MM.1S (cell line): ENCODE results near the gene PTPN22.

Source experiments
- DNase-seq: peaks from one replicate; pipeline ENCODE4 v3.0.0-alpha.2; 2015
- H2AFZ ChIP-seq: fragments of 300-600 bp; sonication (generic); 2 replicates; pipeline ENCODE4 v1.6.0; 2016; ENCODE audit warnings: antibody characterized with exemption, low read length
- H3F3A ChIP-seq: fragments of 300-600 bp; sonication (generic); 2 replicates; pipeline ENCODE4 v1.6.1; 2016; ENCODE audit warnings: mild to moderate bottlenecking, antibody characterized with exemption, low read length, moderate library complexity, mixed read lengths; ENCODE audit not compliant: insufficient read depth
- H3K27ac ChIP-seq: fragments of 300-600 bp; sonication (generic); 2 replicates; pipeline ENCODE4 v1.5.1; 2016; ENCODE audit warnings: mild to moderate bottlenecking, low read length
- H3K27me3 ChIP-seq: fragments of 300-600 bp; sonication (generic); replicated peaks from 2 replicates; pipeline ENCODE4 v1.6.0; 2016; ENCODE audit warnings: low read length; ENCODE audit not compliant: insufficient read depth
- H3K36me3 ChIP-seq: fragments of 300-600 bp; sonication (generic); replicated peaks from 2 replicates; pipeline ENCODE4 v1.6.1; 2016; ENCODE audit warnings: mild to moderate bottlenecking, low read length, mixed read lengths; ENCODE audit not compliant: insufficient read depth
- H3K4me1 ChIP-seq: fragments of 300-600 bp; sonication (generic); 2 replicates; pipeline ENCODE4 v1.6.1; 2016; ENCODE audit warnings: low read length, mixed read lengths
- H3K4me2 ChIP-seq: fragments of 300-600 bp; sonication (generic); 2 replicates; pipeline ENCODE4 v1.6.0; 2016; ENCODE audit warnings: low read depth, low read length
- H3K4me3 ChIP-seq: fragments of 300-600 bp; sonication (generic); 2 replicates; pipeline ENCODE4 v1.5.1; 2016; ENCODE audit warnings: low read length, mixed read lengths
- H3K79me2 ChIP-seq: fragments of 300-600 bp; sonication (generic); 2 replicates; pipeline ENCODE4 v1.6.1; 2016; ENCODE audit warnings: mixed run types, low read length, mixed read lengths
- H3K9ac ChIP-seq: fragments of 300-600 bp; sonication (generic); 2 replicates; pipeline ENCODE4 v1.6.1; 2016; ENCODE audit warnings: low read length, mixed read lengths
- H3K9me2 ChIP-seq: fragments of 300-600 bp; sonication (generic); replicated peaks from 2 replicates; pipeline ENCODE4 v1.6.1; 2016; ENCODE audit warnings: mild to moderate bottlenecking, low read length, mixed read lengths; ENCODE audit not compliant: insufficient read depth
- H3K9me3 ChIP-seq: fragments of 300-600 bp; sonication (generic); replicated peaks from 2 replicates; pipeline ENCODE4 v1.6.1; 2016; ENCODE audit warnings: mild to moderate bottlenecking, low read length, mixed read lengths; ENCODE audit not compliant: insufficient read depth
- H4K20me1 ChIP-seq: fragments of 300-600 bp; sonication (generic); 2 replicates; pipeline ENCODE4 v1.6.1; 2016; ENCODE audit warnings: mild to moderate bottlenecking, low read length, moderate library complexity, mixed read lengths; ENCODE audit not compliant: insufficient read depth
- CTCF ChIP-seq: fragments of 300-600 bp; sonication (generic); IDR thresholded peaks from 2 replicates; pipeline ENCODE4 v1.5.1; 2016; ENCODE audit warnings: antibody characterized with exemption, low read length, mixed read lengths
- EZH2 ChIP-seq: fragments of 300-600 bp; sonication (generic); optimal IDR thresholded peaks from 2 replicates; pipeline ENCODE3; 2017; ENCODE audit warnings: low read depth, mild to moderate bottlenecking, antibody characterized with exemption, low read length, mixed read lengths
- EZH2phosphoT487 ChIP-seq: fragments of 300-600 bp; sonication (generic); IDR thresholded peaks from 2 replicates; pipeline ENCODE4 v1.6.1; 2018; ENCODE audit warnings: antibody characterized with exemption, low read length

PTPN22 gene

GRCh38 chr1:113857776-113858175, 13.7 kb downstream of the PTPN22 start:
- Histone ChIP-seq H3F3A (peaks cover 17% of the 10 kb centered on the region), H3K36me3 (no peaks in the 10 kb centered on the region), H3K4me3 (no peak overlapping the region), H3K4me1 (peaks cover 14% of the 10 kb centered on the region), H3K27me3 (no peaks in the 10 kb centered on the region), H3K9ac (no peak overlapping the region), H3K9me2 (no peaks in the 10 kb centered on the region), H4K20me1 (no peaks in the 10 kb centered on the region), H3K27ac (no peak overlapping the region), H3K79me2 (no peaks in the 10 kb centered on the region), H3K4me2 (no peak overlapping the region), H3K9me3 (no peaks in the 10 kb centered on the region), H2AFZ (no peak overlapping the region)
- no peak for DNase-seq
- TF ChIP-seq EZH2phosphoT487 (no peak), CTCF (no peak), EZH2 (no peak)

DNA sequence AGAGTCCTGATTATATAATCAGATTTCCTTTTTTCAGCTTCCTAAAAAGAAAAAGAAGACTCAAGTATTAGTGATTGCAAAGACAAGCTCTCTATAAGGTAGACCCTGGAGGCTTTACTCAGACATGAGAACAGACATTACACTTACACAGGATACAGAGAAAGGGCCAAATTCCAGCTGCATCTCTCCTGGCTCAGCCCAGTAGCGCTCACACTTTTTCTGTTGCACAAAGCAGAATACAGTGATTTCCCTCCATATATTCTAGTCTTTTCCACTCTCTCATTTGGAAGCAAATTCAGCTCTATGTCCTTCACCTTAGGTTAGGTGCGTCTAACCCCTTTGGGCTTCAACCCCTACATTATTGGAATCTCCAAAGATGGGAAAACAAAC, 15.1 kb downstream of the PTPN22 start:
- H3K9me3 ChIP-seq: no peaks in the 10 kb centered on the region
- H3K27me3 ChIP-seq: no peaks in the 10 kb centered on the region
- H3K27ac ChIP-seq: no peak overlapping the region
- H3K4me3 ChIP-seq: no peak overlapping the region
- H3K9ac ChIP-seq: no peak overlapping the region
- no peak for TF ChIP-seq EZH2phosphoT487
- no peak for TF ChIP-seq EZH2
- no peak for TF ChIP-seq CTCF
- H3K79me2 ChIP-seq: no peaks in the 10 kb centered on the region
- no peak overlapping the region for H3K4me2 ChIP-seq
- H2AFZ ChIP-seq: no peak overlapping the region
- H3F3A ChIP-seq: peaks cover 17% of the 10 kb centered on the region
- DNase-seq: no peak
- no peaks in the 10 kb centered on the region for H3K36me3 ChIP-seq
- H3K4me1 ChIP-seq: peaks cover 14% of the 10 kb centered on the region
- H3K9me2 ChIP-seq: no peaks in the 10 kb centered on the region
- no peaks in the 10 kb centered on the region for H4K20me1 ChIP-seq

- no peak for TF ChIP-seq EZH2
- no peak for TF ChIP-seq EZH2phosphoT487
- no peak for TF ChIP-seq CTCF
- H3K4me1 ChIP-seq: peaks cover 14% of the 10 kb centered on the region
- no peaks in the 10 kb centered on the region for H3K9me2 ChIP-seq
- no peak overlapping the region for H2AFZ ChIP-seq
- no peaks in the 10 kb centered on the region for H3K27me3 ChIP-seq
- no peak overlapping the region for H3K27ac ChIP-seq
- no peak overlapping the region for H3K4me3 ChIP-seq
- no peaks in the 10 kb centered on the region for H3K79me2 ChIP-seq
- H3K9me3 ChIP-seq: no peaks in the 10 kb centered on the region
- peaks cover 17% of the 10 kb centered on the region for H3F3A ChIP-seq
- H3K4me2 ChIP-seq: no peak overlapping the region
- H3K9ac ChIP-seq: no peak overlapping the region
- H4K20me1 ChIP-seq: no peaks in the 10 kb centered on the region
- no peaks in the 10 kb centered on the region for H3K36me3 ChIP-seq
- DNase-seq: no peak
Measured at GRCh38 chr1:113855630-113856400, 15.7 kb downstream of the PTPN22 start.
